ENCODE measurements around the gene ANKRD40.
A peak's percentile ranks its signal among the peaks of the same experiment; 100 is the strongest.

Gene ANKRD40

DNA sequence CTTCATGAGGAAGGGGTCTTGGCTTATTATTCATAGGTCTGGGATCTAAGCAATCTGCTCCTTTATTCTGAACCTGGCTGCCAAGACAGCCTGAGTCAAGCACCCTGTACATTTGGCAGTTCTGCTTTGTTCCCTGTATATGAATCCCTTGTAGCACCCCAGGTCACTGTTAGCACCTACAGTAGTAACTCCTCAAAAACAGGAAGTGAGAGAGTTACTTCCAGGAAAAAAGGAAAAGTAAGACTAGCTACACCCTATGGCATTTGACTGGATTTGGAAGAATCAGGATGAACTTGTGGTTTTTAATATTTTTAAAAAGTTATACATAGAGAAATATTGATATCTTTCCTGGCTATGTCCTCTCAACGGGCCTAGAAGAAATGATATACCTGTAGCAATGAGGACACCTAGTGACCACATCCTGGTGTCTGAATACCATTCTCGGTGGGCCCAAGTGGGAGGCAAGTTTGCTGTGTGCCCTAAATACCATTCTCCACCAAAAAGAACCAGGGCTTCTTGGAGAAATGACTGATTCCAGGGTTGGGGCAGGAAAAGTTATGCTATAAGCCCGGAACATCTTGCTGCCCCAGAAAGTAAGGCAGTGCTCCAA lies 9.9 kb downstream of the ANKRD40 start:
- no peaks in the 10 kb centered on the region for H3K9me3 ChIP-seq (ENCODE audit: low read length)
- peaks cover 70% of the 10 kb centered on the region for H3K36me3 ChIP-seq (ENCODE audit: insufficient read depth, low read length)
- no peak overlapping the region for H3K4me3 ChIP-seq (ENCODE audit: low read length)
- H2AFZ ChIP-seq (ENCODE audit: low read depth, low read length): no peak overlapping the region
- no peaks in the 10 kb centered on the region for H3K27me3 ChIP-seq (ENCODE audit: insufficient read depth, low read length)
- H3K4me1 ChIP-seq (ENCODE audit: insufficient read depth, low read length): no peaks in the 10 kb centered on the region

DNA sequence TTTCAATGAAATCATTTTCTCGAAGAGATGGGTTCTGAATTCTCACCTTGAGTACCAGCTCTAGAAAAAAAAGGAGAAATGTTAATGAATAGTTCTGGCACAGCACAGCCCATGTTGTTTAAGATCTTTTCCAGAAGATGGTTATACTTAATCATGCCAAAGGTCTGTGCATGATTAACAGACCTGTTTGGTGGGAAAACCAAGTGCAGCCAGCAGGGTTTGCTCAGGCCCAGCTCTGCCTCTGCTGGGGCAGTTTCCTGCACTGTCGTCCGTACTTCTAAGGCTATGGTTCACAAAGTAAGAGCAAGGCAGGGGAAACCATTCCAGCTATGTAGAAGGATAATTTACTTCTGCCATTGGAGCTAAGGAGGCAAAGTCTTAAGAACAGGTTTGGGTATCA lies 10.7 kb downstream of the ANKRD40 start:
- Histone ChIP-seq H2AFZ (ENCODE audit: low read depth, low read length) (no peak overlapping the region), H3K4me1 (ENCODE audit: insufficient read depth, low read length) (peaks cover 5% of the 10 kb centered on the region), H3K4me3 (ENCODE audit: low read length) (no peak overlapping the region), H3K9me3 (ENCODE audit: low read length) (no peaks in the 10 kb centered on the region), H3K27me3 (ENCODE audit: insufficient read depth, low read length) (no peaks in the 10 kb centered on the region), H3K36me3 (ENCODE audit: insufficient read depth, low read length) (peaks cover 67% of the 10 kb centered on the region)

DNA sequence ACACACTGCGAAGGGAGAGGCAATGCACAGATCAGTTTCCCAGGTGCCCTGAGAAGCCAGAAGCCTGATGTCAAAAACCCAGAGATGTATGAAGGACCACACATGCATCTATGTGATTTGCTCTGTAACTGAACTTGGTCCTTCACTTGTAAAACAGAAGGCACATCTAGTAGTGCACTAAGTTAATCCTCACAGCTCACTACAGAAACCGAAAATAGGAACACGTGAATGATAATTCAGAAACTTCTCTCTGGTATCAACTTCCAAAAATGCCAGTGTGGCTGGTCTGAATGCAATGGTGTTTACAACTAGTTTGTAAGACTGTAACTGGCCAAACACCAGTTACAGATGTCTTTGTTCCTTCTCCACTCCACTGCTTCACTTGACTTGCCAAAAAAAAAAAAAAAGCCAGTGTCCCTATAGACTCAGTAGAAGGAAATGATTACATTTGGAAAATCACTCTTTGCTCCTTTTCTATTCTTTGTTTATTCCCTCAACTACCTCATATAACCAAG lies 11.3 kb downstream of the ANKRD40 start:
- Histone ChIP-seq H3K4me1 (ENCODE audit: insufficient read depth, low read length) (peaks cover 12% of the 10 kb centered on the region), H2AFZ (ENCODE audit: low read depth, low read length) (no peak overlapping the region), H3K27me3 (ENCODE audit: insufficient read depth, low read length) (no peaks in the 10 kb centered on the region), H3K4me3 (ENCODE audit: low read length) (no peak overlapping the region), H3K36me3 (ENCODE audit: insufficient read depth, low read length) (peaks cover 62% of the 10 kb centered on the region), H3K9me3 (ENCODE audit: low read length) (no peaks in the 10 kb centered on the region)

DNA sequence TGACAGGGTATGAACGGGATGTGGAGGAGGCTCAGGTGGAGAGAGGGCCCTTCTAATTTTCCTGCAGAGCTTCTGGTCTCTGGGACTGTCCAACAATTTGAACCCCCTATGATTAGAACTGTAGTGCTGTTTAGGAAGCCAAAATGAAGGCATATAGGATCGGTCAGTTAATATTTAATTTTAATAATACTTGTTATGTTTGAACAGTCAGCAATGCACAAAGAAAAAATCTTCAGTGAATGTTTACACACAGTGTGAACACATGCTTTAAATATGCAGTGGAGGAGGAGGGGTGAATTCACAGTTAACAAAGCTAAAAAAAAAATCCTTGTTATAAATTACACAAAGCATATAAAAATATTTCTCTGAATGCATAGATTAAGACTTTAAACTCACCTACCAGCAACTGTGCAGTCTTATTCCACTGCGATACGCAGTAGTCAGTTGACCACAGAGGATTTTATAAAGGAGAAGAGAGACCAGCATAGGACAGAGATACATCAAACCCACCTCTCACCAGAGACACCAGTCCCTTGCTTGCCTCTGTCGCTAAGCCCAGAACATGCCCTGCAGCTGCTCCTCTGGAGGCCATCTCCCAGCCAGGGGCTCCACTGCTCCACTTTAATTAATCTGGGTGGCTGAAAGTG lies 14.6 kb downstream of the ANKRD40 start:
- peaks cover 39% of the 10 kb centered on the region for H3K36me3 ChIP-seq (ENCODE audit: insufficient read depth, low read length)
- H2AFZ ChIP-seq (ENCODE audit: low read depth, low read length): no peak overlapping the region
- no peak overlapping the region for H3K4me3 ChIP-seq (ENCODE audit: low read length)
- no peaks in the 10 kb centered on the region for H3K9me3 ChIP-seq (ENCODE audit: low read length)
- no peaks in the 10 kb centered on the region for H3K27me3 ChIP-seq (ENCODE audit: insufficient read depth, low read length)
- H3K4me1 ChIP-seq (ENCODE audit: insufficient read depth, low read length): peaks cover 36% of the 10 kb centered on the region

DNA sequence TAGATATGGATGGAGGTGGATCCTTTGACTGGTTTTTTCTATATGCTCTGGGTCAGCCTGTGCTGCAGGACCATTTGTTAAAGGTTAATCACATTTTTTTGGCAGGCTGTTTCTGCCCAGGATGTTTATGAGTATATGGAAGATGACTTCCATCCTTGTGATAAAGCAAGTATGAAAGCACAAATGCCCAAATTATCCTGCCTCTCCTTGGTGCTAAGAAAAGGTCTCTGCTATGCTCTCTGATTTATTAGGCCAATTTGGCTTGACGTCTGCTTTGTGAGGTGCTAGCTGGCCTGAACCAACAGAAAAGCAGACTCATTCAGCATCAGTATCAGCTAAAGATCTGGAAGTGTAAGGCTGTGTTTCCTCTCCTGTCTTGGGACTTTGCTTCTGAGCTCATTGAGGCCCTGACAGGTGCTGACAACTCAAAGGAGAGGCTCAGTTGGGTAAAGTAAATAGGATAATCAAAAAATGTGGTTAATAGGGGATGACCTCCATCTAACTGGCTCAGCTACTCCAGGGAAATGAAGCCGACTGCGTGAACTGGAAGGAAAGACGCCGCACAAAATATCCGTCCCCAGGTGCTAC lies 15.2 kb downstream of the ANKRD40 start:
- Histone ChIP-seq H2AFZ (ENCODE audit: low read depth, low read length) (no peak overlapping the region), H3K36me3 (ENCODE audit: insufficient read depth, low read length) (peaks cover 33% of the 10 kb centered on the region), H3K4me3 (ENCODE audit: low read length) (no peak overlapping the region), H3K4me1 (ENCODE audit: insufficient read depth, low read length) (peaks cover 36% of the 10 kb centered on the region), H3K9me3 (ENCODE audit: low read length) (no peaks in the 10 kb centered on the region), H3K27me3 (ENCODE audit: insufficient read depth, low read length) (no peaks in the 10 kb centered on the region)

DNA sequence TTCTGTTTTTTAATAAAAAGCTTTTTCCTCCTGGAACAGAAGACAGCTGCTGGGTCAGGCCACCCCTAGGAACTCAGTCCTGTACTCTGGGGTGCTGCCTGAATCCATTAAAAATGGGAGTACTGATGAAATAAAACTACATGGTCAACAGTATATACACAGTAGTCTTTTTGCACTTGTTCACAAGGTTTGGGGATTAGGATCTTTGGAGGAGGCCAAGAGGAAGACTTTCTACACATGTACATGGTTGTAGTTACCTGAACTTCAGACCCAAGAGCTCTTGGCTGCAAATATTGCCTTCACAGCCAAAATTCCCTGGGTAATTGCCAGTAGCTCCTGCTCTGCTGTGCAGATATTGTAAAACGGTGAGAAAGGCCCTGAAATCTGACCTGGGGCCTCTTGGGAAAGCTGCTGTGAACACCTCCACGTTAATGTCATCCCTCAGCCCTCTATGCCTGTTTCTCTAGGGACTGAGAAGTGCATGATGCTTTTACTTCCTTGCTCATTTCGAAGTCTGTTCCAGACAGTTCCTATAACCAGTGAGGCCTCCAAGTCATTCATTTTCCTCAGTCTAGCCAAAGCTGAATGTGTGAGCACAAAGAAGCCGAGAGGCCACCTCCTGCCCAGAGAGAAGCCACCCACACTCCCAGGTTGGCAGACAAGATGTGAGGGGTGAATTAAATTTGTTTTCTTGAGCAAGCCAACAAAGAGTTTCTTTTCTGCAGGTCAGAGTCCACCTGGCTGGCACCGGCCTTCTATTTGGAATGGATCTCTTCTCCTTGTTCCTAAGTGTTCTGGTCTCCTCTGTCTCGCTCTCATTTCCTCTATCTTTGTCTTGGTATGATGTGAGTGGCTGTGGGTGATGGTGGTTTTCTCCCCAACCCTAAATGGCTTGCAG lies 15.9 kb downstream of the ANKRD40 start:
- no peaks in the 10 kb centered on the region for H3K27me3 ChIP-seq (ENCODE audit: insufficient read depth, low read length)
- H3K9me3 ChIP-seq (ENCODE audit: low read length): no peaks in the 10 kb centered on the region
- H3K4me3 ChIP-seq (ENCODE audit: low read length): no peak overlapping the region
- peaks cover 36% of the 10 kb centered on the region for H3K4me1 ChIP-seq (ENCODE audit: insufficient read depth, low read length)
- H3K36me3 ChIP-seq (ENCODE audit: insufficient read depth, low read length): peaks cover 26% of the 10 kb centered on the region
- H2AFZ ChIP-seq (ENCODE audit: low read depth, low read length): no peak overlapping the region

DNA sequence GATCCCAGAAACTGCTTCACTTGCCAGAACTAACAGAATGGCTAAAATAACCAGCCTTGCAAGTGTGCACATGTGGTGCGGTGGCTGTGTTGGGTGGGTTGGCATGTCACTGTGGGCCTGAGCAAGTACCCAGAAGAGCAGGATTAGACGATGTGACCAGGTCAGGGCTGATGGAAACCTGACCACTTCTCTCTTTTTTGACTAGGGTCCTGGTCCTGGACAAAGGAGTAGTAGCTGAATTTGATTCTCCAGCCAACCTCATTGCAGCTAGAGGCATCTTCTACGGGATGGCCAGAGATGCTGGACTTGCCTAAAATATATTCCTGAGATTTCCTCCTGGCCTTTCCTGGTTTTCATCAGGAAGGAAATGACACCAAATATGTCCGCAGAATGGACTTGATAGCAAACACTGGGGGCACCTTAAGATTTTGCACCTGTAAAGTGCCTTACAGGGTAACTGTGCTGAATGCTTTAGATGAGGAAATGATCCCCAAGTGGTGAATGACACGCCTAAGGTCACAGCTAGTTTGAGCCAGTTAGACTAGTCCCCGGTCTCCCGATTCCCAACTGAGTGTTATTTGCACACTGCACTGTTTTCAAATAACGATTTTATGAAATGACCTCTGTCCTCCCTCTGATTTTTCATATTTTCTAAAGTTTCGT lies 16.7 kb downstream of the ANKRD40 start:
- peak overlapping the region; percentile 12 for H2AFZ ChIP-seq (ENCODE audit: low read depth, low read length)
- peaks cover 36% of the 10 kb centered on the region for H3K4me1 ChIP-seq (ENCODE audit: insufficient read depth, low read length)
- no peaks in the 10 kb centered on the region for H3K27me3 ChIP-seq (ENCODE audit: insufficient read depth, low read length)
- H3K4me3 ChIP-seq (ENCODE audit: low read length): peak overlapping the region; percentile 33
- H3K9me3 ChIP-seq (ENCODE audit: low read length): no peaks in the 10 kb centered on the region
- H3K36me3 ChIP-seq (ENCODE audit: insufficient read depth, low read length): peaks cover 18% of the 10 kb centered on the region

DNA sequence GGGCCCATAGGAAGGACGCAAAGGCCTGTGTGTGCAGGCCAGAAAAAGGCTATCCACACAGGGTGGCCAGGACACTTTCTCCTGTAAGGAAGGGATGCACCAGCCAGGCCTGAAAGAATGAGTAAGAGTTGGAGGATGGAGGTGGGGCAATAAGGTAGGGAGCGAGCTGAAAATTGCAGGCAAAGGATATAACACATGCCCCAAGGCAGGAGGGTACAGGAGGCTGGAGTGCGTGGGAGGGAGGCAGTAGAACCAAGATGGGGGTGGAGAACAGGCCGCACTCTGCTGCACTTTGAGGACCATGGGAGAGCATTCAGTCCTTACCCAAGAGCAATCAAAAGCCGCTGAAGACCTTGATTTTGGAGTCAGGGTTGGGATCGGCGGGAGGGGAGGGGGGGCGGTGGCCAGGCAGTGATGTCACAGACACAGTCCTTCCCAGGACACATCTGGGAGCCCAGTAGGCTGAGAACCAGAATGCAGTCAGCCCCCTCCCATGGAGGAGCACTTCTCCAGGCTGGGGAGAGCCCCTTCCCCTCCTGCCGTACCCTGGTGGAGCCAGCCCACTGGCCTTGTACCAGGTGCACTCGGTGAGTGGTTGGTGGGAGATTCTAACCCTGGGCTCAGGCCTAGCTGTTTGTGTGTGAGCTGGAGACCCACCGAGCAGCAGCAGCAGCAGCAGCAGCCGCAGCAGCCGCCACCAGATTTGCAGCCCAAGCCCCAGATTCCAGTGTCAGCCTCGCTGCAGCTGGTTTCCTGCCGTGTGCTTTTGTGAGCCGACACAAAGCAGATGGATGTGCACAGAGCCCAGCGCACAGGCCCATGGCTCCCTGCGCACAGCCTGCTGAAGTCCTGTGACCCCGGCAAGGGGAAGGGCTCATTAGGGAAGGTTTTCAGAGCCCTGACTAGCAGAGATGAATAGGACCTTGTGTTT lies 17.5 kb downstream of the ANKRD40 start:
- peaks cover 36% of the 10 kb centered on the region for H3K4me1 ChIP-seq (ENCODE audit: insufficient read depth, low read length)
- no peaks in the 10 kb centered on the region for H3K9me3 ChIP-seq (ENCODE audit: low read length)
- H3K27me3 ChIP-seq (ENCODE audit: insufficient read depth, low read length): no peaks in the 10 kb centered on the region
- peak overlapping the region; percentile 33 for H3K4me3 ChIP-seq (ENCODE audit: low read length)
- peaks cover 10% of the 10 kb centered on the region for H3K36me3 ChIP-seq (ENCODE audit: insufficient read depth, low read length)
- H2AFZ ChIP-seq (ENCODE audit: low read depth, low read length): peak overlapping the region; percentile 12

DNA sequence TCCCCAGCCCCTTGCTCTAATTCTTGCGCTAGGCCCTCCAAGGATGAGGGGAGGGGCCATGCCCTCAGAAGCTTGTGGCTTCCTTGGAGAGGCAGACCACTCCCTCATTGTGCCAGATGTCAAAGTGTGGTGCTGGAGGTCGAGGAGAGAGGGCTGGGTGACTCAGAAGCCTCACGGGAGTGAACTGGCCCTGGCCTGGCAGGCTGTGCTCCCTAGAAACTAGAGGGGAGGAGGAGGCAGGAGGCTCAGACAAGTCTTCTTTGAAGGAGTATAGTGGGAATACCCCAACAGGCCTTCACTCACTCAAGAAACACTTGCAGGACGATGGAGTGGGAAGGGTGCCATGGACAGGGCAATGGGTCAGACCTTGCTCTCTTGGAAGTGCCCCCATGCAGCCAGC lies 18.5 kb downstream of the ANKRD40 start:
- no peaks in the 10 kb centered on the region for H3K9me3 ChIP-seq (ENCODE audit: low read length)
- no peak overlapping the region for H3K4me3 ChIP-seq (ENCODE audit: low read length)
- peaks cover 36% of the 10 kb centered on the region for H3K4me1 ChIP-seq (ENCODE audit: insufficient read depth, low read length)
- H3K27me3 ChIP-seq (ENCODE audit: insufficient read depth, low read length): no peaks in the 10 kb centered on the region
- H2AFZ ChIP-seq (ENCODE audit: low read depth, low read length): no peak overlapping the region
- peaks cover 7% of the 10 kb centered on the region for H3K36me3 ChIP-seq (ENCODE audit: insufficient read depth, low read length)

DNA sequence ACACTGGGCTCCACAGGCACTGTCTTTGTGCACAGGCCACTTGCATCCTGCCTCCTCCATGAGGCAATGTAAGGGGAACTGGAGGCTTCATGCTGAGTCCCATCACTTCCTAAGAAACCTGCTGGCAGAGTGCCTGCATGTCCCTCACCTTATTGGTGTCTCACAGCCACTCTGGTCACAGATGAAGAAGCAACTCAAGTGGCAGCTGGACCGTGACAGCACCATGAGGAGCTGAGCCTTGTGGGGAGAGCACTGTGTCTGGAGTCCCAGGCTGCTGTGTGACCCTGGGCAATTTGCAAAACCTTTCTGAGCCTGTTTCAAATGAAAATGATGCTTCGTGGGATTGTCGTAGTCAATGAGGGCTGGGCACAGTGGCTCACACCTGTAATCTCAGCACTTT lies 19.5 kb downstream of the ANKRD40 start:
- Histone ChIP-seq H3K36me3 (ENCODE audit: insufficient read depth, low read length) (no peaks in the 10 kb centered on the region), H2AFZ (ENCODE audit: low read depth, low read length) (no peak overlapping the region), H3K27me3 (ENCODE audit: insufficient read depth, low read length) (no peaks in the 10 kb centered on the region), H3K4me1 (ENCODE audit: insufficient read depth, low read length) (peaks cover 36% of the 10 kb centered on the region), H3K4me3 (ENCODE audit: low read length) (no peak overlapping the region), H3K9me3 (ENCODE audit: low read length) (no peaks in the 10 kb centered on the region)

DNA sequence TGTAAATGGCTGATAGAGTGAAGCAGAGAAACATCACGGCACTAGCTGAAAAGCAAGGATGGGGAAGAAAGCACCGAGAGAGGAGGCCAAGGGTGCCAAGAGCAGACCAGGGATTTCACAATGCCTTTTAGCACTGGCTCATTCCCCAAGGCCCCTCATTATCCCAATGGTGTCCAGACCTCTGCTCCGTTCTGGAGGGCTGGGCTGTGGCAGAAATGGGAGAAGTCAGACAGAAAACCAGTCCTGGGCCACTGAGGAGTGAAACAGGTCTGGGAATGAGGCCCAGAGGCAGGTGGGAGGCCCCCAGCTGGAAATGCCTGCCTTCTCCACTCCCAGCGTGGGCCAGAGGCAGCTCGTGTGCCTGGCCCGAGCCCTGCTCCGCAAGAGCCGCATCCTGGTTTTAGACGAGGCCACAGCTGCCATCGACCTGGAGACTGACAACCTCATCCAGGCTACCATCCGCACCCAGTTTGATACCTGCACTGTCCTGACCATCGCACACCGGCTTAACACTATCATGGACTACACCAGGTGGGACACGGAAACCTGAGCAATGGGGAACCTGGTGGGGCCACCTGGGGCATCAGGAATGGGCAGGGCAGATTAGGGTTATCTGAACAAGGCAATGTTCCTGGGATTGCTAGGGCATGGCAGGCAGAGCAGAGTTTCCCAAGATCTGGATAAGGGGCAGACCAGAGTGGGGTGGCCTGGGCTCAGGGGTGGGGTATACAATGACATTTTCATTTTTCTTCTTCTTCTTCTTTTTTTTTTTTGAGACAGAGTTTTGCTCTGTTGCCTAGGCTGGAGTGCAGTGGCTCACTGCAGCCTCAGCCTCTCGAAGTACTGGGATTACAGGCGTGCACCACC lies 20.3 kb downstream of the ANKRD40 start:
- Histone ChIP-seq H2AFZ (ENCODE audit: low read depth, low read length) (no peak overlapping the region), H3K9me3 (ENCODE audit: low read length) (no peaks in the 10 kb centered on the region), H3K36me3 (ENCODE audit: insufficient read depth, low read length) (no peaks in the 10 kb centered on the region), H3K27me3 (ENCODE audit: insufficient read depth, low read length) (no peaks in the 10 kb centered on the region), H3K4me3 (ENCODE audit: low read length) (no peak overlapping the region), H3K4me1 (ENCODE audit: insufficient read depth, low read length) (peaks cover 34% of the 10 kb centered on the region)

Measured in neuron (in vitro differentiated cells).